ENCODE data around the gene GNAT1. TPM values are rescaled to one million over a fixed set of nuclear protein-coding genes. Genes with fewer than 3 reads are reported as not detected.

GNAT1 gene
- total RNA-seq, result not detected

GRCh38 chr3:50190936-50191660, at the start of gene GNAT1:
Gene GNAT1 (plus strand): TSS chr3:50191610. CDS start chr3:50191726, 116 bp downstream.
- no peak for FAIRE-seq

GRCh38 chr3:50146316-50146901, 45.0 kb upstream of the GNAT1 start:
- no peak for DNase-seq (ENCODE audit: low spot score in 2 of 2)
- FAIRE-seq, result no peak

More at GRCh38 chr3:50190936-50191660, at the start of gene GNAT1:
- DNase-seq (ENCODE audit: low spot score in 2 of 2), result no peak

- DNase-seq (ENCODE audit: low spot score in 2 of 2) (no peak), FAIRE-seq (no peak)
Observed at GRCh38 chr3:50147016-50147415, 44.4 kb upstream of the GNAT1 start.

- FAIRE-seq, result no peak
- no peak for DNase-seq (ENCODE audit: low spot score in 2 of 2)
Observed at GRCh38 chr3:50147447-50147846, 44.0 kb upstream of the GNAT1 start.

GRCh38 chr3:50147861-50148260, 43.5 kb upstream of the GNAT1 start:
- no peak for FAIRE-seq
- DNase-seq (ENCODE audit: low spot score in 2 of 2), result no peak

GRCh38 chr3:50150404-50150750, 41.0 kb upstream of the GNAT1 start:
- no peak for FAIRE-seq
- no peak for DNase-seq (ENCODE audit: low spot score in 2 of 2)

GRCh38 chr3:50150863-50151686, 40.3 kb upstream of the GNAT1 start:
- FAIRE-seq (no peak), DNase-seq (ENCODE audit: low spot score in 2 of 2) (no peak)

- DNase-seq (ENCODE audit: low spot score in 2 of 2) (no peak), FAIRE-seq (no peak)
Observed at GRCh38 chr3:50151728-50152127, 39.7 kb upstream of the GNAT1 start.

- DNase-seq (ENCODE audit: low spot score in 2 of 2) (no peak), FAIRE-seq (no peak)
Observed at GRCh38 chr3:50153782-50154475, 37.5 kb upstream of the GNAT1 start.

GRCh38 chr3:50154476-50154839, 37.0 kb upstream of the GNAT1 start:
- DNase-seq (ENCODE audit: low spot score in 2 of 2) (no peak), FAIRE-seq (no peak)

GRCh38 chr3:50154840-50155490, 36.4 kb upstream of the GNAT1 start, which contains the start of gene SEMA3F:
Gene SEMA3F (plus strand): TSS chr3:50155324. CDS start chr3:50159623, 4,299 bp downstream.
- DNase-seq (ENCODE audit: low spot score in 2 of 2) (peak; percentile 80 to 92), FAIRE-seq (no peak)

- DNase-seq (ENCODE audit: low spot score in 2 of 2) (no peak), FAIRE-seq (no peak)
Observed at GRCh38 chr3:50155491-50155878, 35.9 kb upstream of the GNAT1 start.

- no peak for FAIRE-seq
- no peak for DNase-seq (ENCODE audit: low spot score in 2 of 2)
Observed at GRCh38 chr3:50155891-50156290, 35.5 kb upstream of the GNAT1 start.

- DNase-seq (ENCODE audit: low spot score in 2 of 2) (no peak), FAIRE-seq (no peak)
Observed at GRCh38 chr3:50156549-50157493, 34.6 kb upstream of the GNAT1 start.

- FAIRE-seq, result no peak
- DNase-seq (ENCODE audit: low spot score in 2 of 2), result no peak
Observed at GRCh38 chr3:50157827-50158529, 33.4 kb upstream of the GNAT1 start.

GRCh38 chr3:50158530-50159146, 32.8 kb upstream of the GNAT1 start:
- no peak for DNase-seq (ENCODE audit: low spot score in 2 of 2)
- FAIRE-seq, result no peak

GRCh38 chr3:50160561-50160983, 30.8 kb upstream of the GNAT1 start:
- FAIRE-seq (no peak), DNase-seq (ENCODE audit: low spot score in 2 of 2) (no peak)

GRCh38 chr3:50161320-50161719, 30.1 kb upstream of the GNAT1 start:
- no peak for FAIRE-seq

More at GRCh38 chr3:50161320-50161719, 30.1 kb upstream of the GNAT1 start:
- DNase-seq (ENCODE audit: low spot score in 2 of 2), result no peak

Measured in frontal cortex (tissue), 4 donors.